Gastrocnemius medialis (tissue), 4 donors: ENCODE data around the gene USH2A. TPM values are rescaled to one million over a fixed set of nuclear protein-coding genes. Genes with fewer than 3 reads are reported as not detected.

Experiments used
- ATAC-seq, 2 donors: fragments of 150-250 bp; one replicate each; pipeline ENCODE4 v1.9.1; 2016
- DNase-seq, 2 donors: peaks; one replicate each; pipeline ENCODE4 v3.0.0-alpha.2; 2019
- H3K27ac ChIP-seq, 4 donors: fragments of 200-600 bp; sonication (generic); 1 replicate in 1 of 4; 2 replicates in 3 of 4; pipeline ENCODE4 v1.5.1; 2016 to 2018; ENCODE audit warnings: mild to moderate bottlenecking in 2 of 4, moderate library complexity in 1 of 4
- H3K27me3 ChIP-seq, 3 donors: fragments of 200-600 bp; sonication (generic) in 2 of 3; 1 replicate in 1 of 3; 2 replicates in 2 of 3; pipeline versions ENCODE4 v1.5.1 to v1.6.0; 2016 to 2019; ENCODE audit warnings: mild to moderate bottlenecking in 1 of 3, moderate library complexity in 1 of 3
- H3K36me3 ChIP-seq, 2 donors: fragments of 200-600 bp; sonication (generic) in 1 of 2; one replicate each; pipeline ENCODE4 v1.5.1; 2017 to 2018
- H3K4me1 ChIP-seq, 2 donors: fragments of 200-600 bp; sonication (generic) in 1 of 2; one replicate each; pipeline ENCODE4 v1.5.1; 2016 to 2017; ENCODE audit warnings: mild to moderate bottlenecking in 2 of 2
- H3K4me3 ChIP-seq, 4 donors: fragments of 200-600 bp; sonication (generic) in 3 of 4; 1 replicate in 1 of 4; 2 replicates in 3 of 4; pipeline ENCODE4 v1.5.1; 2016 to 2019; ENCODE audit warnings: mild to moderate bottlenecking in 2 of 4
- H3K9me3 ChIP-seq, 3 donors: fragments of 200-600 bp; sonication (generic) in 2 of 3; 1 replicate in 1 of 3; 2 replicates in 2 of 3; pipeline ENCODE4 v1.5.1; 2016 to 2019
- CTCF ChIP-seq, 5 experiments: fragments of 450-650 bp in 3 of 5; fragments of 200-600 bp in 2 of 5; sonication (generic) in 2 of 5; IDR thresholded peaks in 4 of 5; conservative IDR thresholded peaks in 1 of 5; 1 replicate in 4 of 5; 2 replicates in 1 of 5; pipeline ENCODE4 v1.5.1; 2016 to 2019; ENCODE audit warnings: antibody characterized with exemption in 5 of 5, mild to moderate bottlenecking in 3 of 5, moderate library complexity in 3 of 5
- POLR2A ChIP-seq, 2 donors: fragments of 450-650 bp; IDR thresholded peaks; one replicate each; pipeline ENCODE4 v1.6.1; 2017; ENCODE audit warnings: antibody characterized with exemption in 2 of 2, mild to moderate bottlenecking in 2 of 2, moderate library complexity in 2 of 2
- in situ Hi-C, 4 donors: fragments of 200-750 bp; cut with MboI; loops; one replicate each; pipeline versions ENCODE4 v1.15.0 to v1.8.0; 2017; ENCODE audit warnings: low sequenced_read_pairs in 4 of 4
- intact Hi-C: fragments of 100-400 bp; cut with DNase I; formaldehyde crosslinking; loops from one replicate; pipeline ENCODE4 v1.15.1; 2023; ENCODE audit warnings: low total_unique reads
- total RNA-seq, 4 donors: library from RNA; depleted of rRNA; stranded (reverse); fragments of >200 nt; gene quantifications; one replicate each; pipeline versions ENCODE4 v1.1.0 to v1.2.3, GENCODE V29; 2016

USH2A gene
- total RNA-seq, 4 donors from 2014 or later: 0.02 TPM; not detected in 3

- in situ Hi-C loops: no loop called here
- DNase-seq: no peak
- H3K9me3 ChIP-seq: no peaks in the 10 kb centered on the region
- intact Hi-C loops: no loop called here
- ATAC-seq: no peak
- H3K36me3 ChIP-seq: no peaks in the 10 kb centered on the region
- H3K4me1 ChIP-seq: no peaks in the 10 kb centered on the region
- no peak for TF ChIP-seq POLR2A (IDR thresholded peaks at IDR 0.05)
- no peak for TF ChIP-seq CTCF (IDR thresholded peaks at IDR 0.05 in 4 of 5, conservative IDR thresholded peaks at IDR 0.05 in 1 of 5)
- no peaks in the 10 kb centered on the region for H3K27me3 ChIP-seq
- no peak overlapping the region for H3K4me3 ChIP-seq
- no peak overlapping the region for H3K27ac ChIP-seq
Measured at GRCh38 chr1:215824245-215824644, 599.0 kb downstream of the USH2A start.

- no peak for DNase-seq
- no peaks in the 10 kb centered on the region for H3K27me3 ChIP-seq
- TF ChIP-seq POLR2A (IDR thresholded peaks at IDR 0.05): no peak
- no peak for TF ChIP-seq CTCF (IDR thresholded peaks at IDR 0.05 in 4 of 5, conservative IDR thresholded peaks at IDR 0.05 in 1 of 5)
- ATAC-seq: no peak
- H3K27ac ChIP-seq: no peak overlapping the region
- in situ Hi-C loops (no loop called here), intact Hi-C loops (no loop called here)
- no peaks in the 10 kb centered on the region for H3K9me3 ChIP-seq
- no peaks in the 10 kb centered on the region for H3K36me3 ChIP-seq
- H3K4me1 ChIP-seq: no peaks in the 10 kb centered on the region
- no peak overlapping the region for H3K4me3 ChIP-seq
Measured at GRCh38 chr1:215819114-215819513, 604.1 kb downstream of the USH2A start.

GRCh38 chr1:215807911-215808436, 615.3 kb downstream of the USH2A start:
- H3K36me3 ChIP-seq: no peaks in the 10 kb centered on the region
- ATAC-seq (no peak), DNase-seq (no peak)
- H3K27me3 ChIP-seq: no peaks in the 10 kb centered on the region
- H3K4me3 ChIP-seq: no peak overlapping the region
- H3K27ac ChIP-seq: no peak overlapping the region
- TF ChIP-seq POLR2A (IDR thresholded peaks at IDR 0.05) (no peak), CTCF (IDR thresholded peaks at IDR 0.05 in 4 of 5, conservative IDR thresholded peaks at IDR 0.05 in 1 of 5) (no peak)
- intact Hi-C loops (no loop called here), in situ Hi-C loops (no loop called here)
- peaks cover 0 to 4% (median 0%) of the 10 kb centered on the region in 3 donors for H3K9me3 ChIP-seq
- no peaks in the 10 kb centered on the region for H3K4me1 ChIP-seq

GRCh38 chr1:215807218-215807617, 616.0 kb downstream of the USH2A start:
- DNase-seq (no peak), ATAC-seq (no peak)
- intact Hi-C loops: no loop called here

More at GRCh38 chr1:215807218-215807617, 616.0 kb downstream of the USH2A start:
- Histone ChIP-seq H3K36me3 (no peaks in the 10 kb centered on the region), H3K4me3 (no peak overlapping the region), H3K9me3 (peaks cover 0 to under 1% (median 0%) of the 10 kb centered on the region in 3 donors), H3K27ac (no peak overlapping the region), H3K4me1 (no peaks in the 10 kb centered on the region), H3K27me3 (no peaks in the 10 kb centered on the region)
- TF ChIP-seq POLR2A (IDR thresholded peaks at IDR 0.05) (no peak), CTCF (IDR thresholded peaks at IDR 0.05 in 4 of 5, conservative IDR thresholded peaks at IDR 0.05 in 1 of 5) (no peak)
- in situ Hi-C loops: no loop called here
